Measurements from ENCODE around the gene CXCL9.
"Not testable (repeated sequence)": the region's sequence is repeated elsewhere in the genome, so short reads cannot be mapped to it uniquely, and the experiment has no call there.

Gene CXCL9

GRCh38 chr4:76003620-76004019 lies 3.7 kb downstream of the CXCL9 start:
- Histone ChIP-seq H3K4me3 (ENCODE audit: low read depth, low read length) (no peak overlapping the region), H3K36me3 (replicated peaks) (no peaks in the 10 kb centered on the region), H3K27me3 (replicated peaks) (no peaks in the 10 kb centered on the region), H3K27ac (no peak overlapping the region)
- in situ Hi-C loops (cut with HindIII; ENCODE audit: low pct_ligation_motif_present, low sequenced_read_pairs) = no loop called here
- TF ChIP-seq CTCF (IDR thresholded peaks at IDR 0.05; ENCODE audit: low read depth, low read length, missing control alignments) = no peak
- no peak for DNase-seq

- no peak for TF ChIP-seq CTCF (IDR thresholded peaks at IDR 0.05; ENCODE audit: low read depth, low read length, missing control alignments)
- H3K27ac ChIP-seq = no peak overlapping the region
- in situ Hi-C loops (cut with HindIII; ENCODE audit: low pct_ligation_motif_present, low sequenced_read_pairs) = no loop called here
- no peaks in the 10 kb centered on the region for H3K36me3 ChIP-seq (replicated peaks)
- H3K4me3 ChIP-seq (ENCODE audit: low read depth, low read length) = no peak overlapping the region
- H3K27me3 ChIP-seq (replicated peaks) = no peaks in the 10 kb centered on the region
- no peak for DNase-seq
Measured at GRCh38 chr4:76003035-76003434, 4.3 kb downstream of the CXCL9 start.

GRCh38 chr4:76002176-76002575 lies 5.1 kb downstream of the CXCL9 start:
- in situ Hi-C loops (cut with HindIII; ENCODE audit: low pct_ligation_motif_present, low sequenced_read_pairs) = no loop called here

GRCh38 chr4:76001700-76002099 lies 5.6 kb downstream of the CXCL9 start:
- Histone ChIP-seq H3K36me3 (replicated peaks) (no peaks in the 10 kb centered on the region), H3K27me3 (replicated peaks) (no peaks in the 10 kb centered on the region), H3K27ac (no peak overlapping the region), H3K4me3 (ENCODE audit: low read depth, low read length) (no peak overlapping the region)
- TF ChIP-seq CTCF (IDR thresholded peaks at IDR 0.05; ENCODE audit: low read depth, low read length, missing control alignments) = no peak
- in situ Hi-C loops (cut with HindIII; ENCODE audit: low pct_ligation_motif_present, low sequenced_read_pairs) = no loop called here
- DNase-seq = no peak

More at GRCh38 chr4:76002176-76002575, 5.1 kb downstream of the CXCL9 start:
- H3K27ac ChIP-seq = no peak overlapping the region
- H3K36me3 ChIP-seq (replicated peaks) = no peaks in the 10 kb centered on the region
- no peaks in the 10 kb centered on the region for H3K27me3 ChIP-seq (replicated peaks)
- no peak for TF ChIP-seq CTCF (IDR thresholded peaks at IDR 0.05; ENCODE audit: low read depth, low read length, missing control alignments)
- H3K4me3 ChIP-seq (ENCODE audit: low read depth, low read length) = no peak overlapping the region
- DNase-seq = no peak

GRCh38 chr4:76000279-76000678 lies 7.0 kb downstream of the CXCL9 start:
- TF ChIP-seq CTCF (IDR thresholded peaks at IDR 0.05; ENCODE audit: low read depth, low read length, missing control alignments) = no peak
- DNase-seq = no peak
- Histone ChIP-seq H3K36me3 (replicated peaks) (no peaks in the 10 kb centered on the region), H3K27me3 (replicated peaks) (no peaks in the 10 kb centered on the region), H3K27ac (no peak overlapping the region), H3K4me3 (ENCODE audit: low read depth, low read length) (no peak overlapping the region)
- in situ Hi-C loops (cut with HindIII; ENCODE audit: low pct_ligation_motif_present, low sequenced_read_pairs) = no loop called here

- H3K4me3 ChIP-seq (ENCODE audit: low read depth, low read length); H3K27me3 ChIP-seq (replicated peaks); H3K36me3 ChIP-seq (replicated peaks); in situ Hi-C loops (cut with HindIII; ENCODE audit: low pct_ligation_motif_present, low sequenced_read_pairs); H3K27ac ChIP-seq; DNase-seq: not testable (repeated sequence)
Measured at GRCh38 chr4:75998525-75999147, 8.7 kb downstream of the CXCL9 start.

Data from brain microvascular endothelial cell (primary cell).